Measurements from ENCODE around the gene CDKN1A.

Gene CDKN1A

DNA sequence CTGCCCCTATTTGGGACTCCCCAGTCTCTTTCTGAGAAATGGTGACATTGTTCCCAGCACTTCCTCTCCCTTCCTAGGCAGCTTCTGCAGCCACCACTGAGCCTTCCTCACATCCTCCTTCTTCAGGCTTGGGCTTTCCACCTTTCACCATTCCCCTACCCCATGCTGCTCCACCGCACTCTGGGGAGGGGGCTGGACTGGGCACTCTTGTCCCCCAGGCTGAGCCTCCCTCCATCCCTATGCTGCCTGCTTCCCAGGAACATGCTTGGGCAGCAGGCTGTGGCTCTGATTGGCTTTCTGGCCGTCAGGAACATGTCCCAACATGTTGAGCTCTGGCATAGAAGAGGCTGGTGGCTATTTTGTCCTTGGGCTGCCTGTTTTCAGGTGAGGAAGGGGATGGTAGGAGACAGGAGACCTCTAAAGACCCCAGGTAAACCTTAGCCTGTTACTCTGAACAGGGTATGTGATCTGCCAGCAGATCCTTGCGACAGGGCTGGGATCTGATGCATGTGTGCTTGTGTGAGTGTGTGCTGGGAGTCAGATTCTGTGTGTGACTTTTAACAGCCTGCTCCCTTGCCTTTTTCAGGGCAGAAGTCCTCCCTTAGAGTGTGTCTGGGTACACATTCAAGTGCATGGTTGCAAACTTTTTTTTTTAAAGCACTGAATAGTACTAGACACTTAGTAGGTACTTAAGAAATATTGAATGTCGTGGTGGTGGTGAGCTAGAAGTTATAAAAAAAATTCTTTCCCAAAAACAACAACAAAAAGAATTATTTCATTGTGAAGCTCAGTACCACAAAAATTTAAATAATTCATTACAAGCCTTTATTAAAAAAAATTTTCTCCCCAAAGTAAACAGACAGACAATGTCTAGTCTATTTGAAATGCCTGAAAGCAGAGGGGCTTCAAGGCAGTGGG lies 2.1 kb upstream of the CDKN1A start (continued):
- TF ChIP-seq ZNF501 (tag by site-specific recombination; IDR thresholded peaks at IDR 0.05) (no peak), SP2 (tag by site-specific recombination; IDR thresholded peaks at IDR 0.05) (no peak), TCF7L2 (IDR thresholded peaks at IDR 0.05; ENCODE audit: borderline replicate concordance, low read depth, low read length) (no peak), ZNF76 (tag by site-specific recombination; IDR thresholded peaks at IDR 0.05; ENCODE audit: borderline replicate concordance, low read depth) (no peak), MEIS1 (CRISPR knock-in tag; IDR thresholded peaks at IDR 0.05; ENCODE audit: borderline replicate concordance) (no peak), KLF10 (tag by site-specific recombination; IDR thresholded peaks at IDR 0.05) (no peak), MZF1 (tag by site-specific recombination; IDR thresholded peaks at IDR 0.05; ENCODE audit: borderline replicate concordance) (no peak), ZNF133 (tag by site-specific recombination; IDR thresholded peaks at IDR 0.05) (no peak), ZNF658 (tag by site-specific recombination; IDR thresholded peaks at IDR 0.05) (no peak), ZNF549 (tag by site-specific recombination; IDR thresholded peaks at IDR 0.05) (no peak), ZNF747 (tag by site-specific recombination; IDR thresholded peaks at IDR 0.05) (no peak), SCRT2 (tag by site-specific recombination; IDR thresholded peaks at IDR 0.05) (peak; percentile 66), ZNF112 (tag by site-specific recombination; IDR thresholded peaks at IDR 0.05) (no peak), ZNF354C (tag by site-specific recombination; IDR thresholded peaks at IDR 0.05; ENCODE audit: borderline replicate concordance, low read depth) (no peak), ZNF600 (tag by site-specific recombination; IDR thresholded peaks at IDR 0.05) (no peak), ZNF155 (tag by site-specific recombination; IDR thresholded peaks at IDR 0.05) (no peak), KLF7 (tag by site-specific recombination; IDR thresholded peaks at IDR 0.05; ENCODE audit: borderline replicate concordance) (no peak), ZNF585B (tag by site-specific recombination; IDR thresholded peaks at IDR 0.05) (no peak), ZBTB20 (tag by site-specific recombination; IDR thresholded peaks at IDR 0.05) (peak; percentile 84), TRIM28 (IDR thresholded peaks at IDR 0.05; ENCODE audit: borderline replicate concordance, low read length) (0 out of 2 replicates have a peak, but pooled peaks have one; percentile 63), ZNF555 (tag by site-specific recombination; conservative IDR thresholded peaks at IDR 0.05) (no peak), ZNF791 (tag by site-specific recombination; IDR thresholded peaks at IDR 0.05) (no peak), HOXA7 (CRISPR knock-in tag; IDR thresholded peaks at IDR 0.05; ENCODE audit: borderline replicate concordance) (no peak)
- TF ChIP-seq, protein P1, sequence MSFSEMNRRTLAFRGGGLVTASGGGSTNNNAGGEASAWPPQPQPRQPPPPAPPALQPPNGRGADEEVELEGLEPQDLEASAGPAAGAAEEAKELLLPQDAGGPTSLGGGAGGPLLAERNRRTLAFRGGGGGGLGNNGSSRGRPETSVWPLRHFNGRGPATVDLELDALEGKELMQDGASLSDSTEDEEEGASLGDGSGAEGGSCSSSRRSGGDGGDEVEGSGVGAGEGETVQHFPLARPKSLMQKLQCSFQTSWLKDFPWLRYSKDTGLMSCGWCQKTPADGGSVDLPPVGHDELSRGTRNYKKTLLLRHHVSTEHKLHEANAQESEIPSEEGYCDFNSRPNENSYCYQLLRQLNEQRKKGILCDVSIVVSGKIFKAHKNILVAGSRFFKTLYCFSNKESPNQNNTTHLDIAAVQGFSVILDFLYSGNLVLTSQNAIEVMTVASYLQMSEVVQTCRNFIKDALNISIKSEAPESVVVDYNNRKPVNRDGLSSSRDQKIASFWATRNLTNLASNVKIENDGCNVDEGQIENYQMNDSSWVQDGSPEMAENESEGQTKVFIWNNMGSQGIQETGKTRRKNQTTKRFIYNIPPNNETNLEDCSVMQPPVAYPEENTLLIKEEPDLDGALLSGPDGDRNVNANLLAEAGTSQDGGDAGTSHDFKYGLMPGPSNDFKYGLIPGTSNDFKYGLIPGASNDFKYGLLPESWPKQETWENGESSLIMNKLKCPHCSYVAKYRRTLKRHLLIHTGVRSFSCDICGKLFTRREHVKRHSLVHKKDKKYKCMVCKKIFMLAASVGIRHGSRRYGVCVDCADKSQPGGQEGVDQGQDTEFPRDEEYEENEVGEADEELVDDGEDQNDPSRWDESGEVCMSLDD (tag by site-specific recombination; IDR thresholded peaks at IDR 0.05), result no peak
- TF ChIP-seq, protein P2, sequence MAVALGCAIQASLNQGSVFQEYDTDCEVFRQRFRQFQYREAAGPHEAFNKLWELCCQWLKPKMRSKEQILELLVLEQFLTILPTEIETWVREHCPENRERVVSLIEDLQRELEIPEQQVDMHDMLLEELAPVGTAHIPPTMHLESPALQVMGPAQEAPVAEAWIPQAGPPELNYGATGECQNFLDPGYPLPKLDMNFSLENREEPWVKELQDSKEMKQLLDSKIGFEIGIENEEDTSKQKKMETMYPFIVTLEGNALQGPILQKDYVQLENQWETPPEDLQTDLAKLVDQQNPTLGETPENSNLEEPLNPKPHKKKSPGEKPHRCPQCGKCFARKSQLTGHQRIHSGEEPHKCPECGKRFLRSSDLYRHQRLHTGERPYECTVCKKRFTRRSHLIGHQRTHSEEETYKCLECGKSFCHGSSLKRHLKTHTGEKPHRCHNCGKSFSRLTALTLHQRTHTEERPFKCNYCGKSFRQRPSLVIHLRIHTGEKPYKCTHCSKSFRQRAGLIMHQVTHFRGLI (tag by site-specific recombination; IDR thresholded peaks at IDR 0.05), result no peak
- TF ChIP-seq, protein P3, sequence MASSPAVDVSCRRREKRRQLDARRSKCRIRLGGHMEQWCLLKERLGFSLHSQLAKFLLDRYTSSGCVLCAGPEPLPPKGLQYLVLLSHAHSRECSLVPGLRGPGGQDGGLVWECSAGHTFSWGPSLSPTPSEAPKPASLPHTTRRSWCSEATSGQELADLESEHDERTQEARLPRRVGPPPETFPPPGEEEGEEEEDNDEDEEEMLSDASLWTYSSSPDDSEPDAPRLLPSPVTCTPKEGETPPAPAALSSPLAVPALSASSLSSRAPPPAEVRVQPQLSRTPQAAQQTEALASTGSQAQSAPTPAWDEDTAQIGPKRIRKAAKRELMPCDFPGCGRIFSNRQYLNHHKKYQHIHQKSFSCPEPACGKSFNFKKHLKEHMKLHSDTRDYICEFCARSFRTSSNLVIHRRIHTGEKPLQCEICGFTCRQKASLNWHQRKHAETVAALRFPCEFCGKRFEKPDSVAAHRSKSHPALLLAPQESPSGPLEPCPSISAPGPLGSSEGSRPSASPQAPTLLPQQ (tag by site-specific recombination; IDR thresholded peaks at IDR 0.05), result peak; percentile 56
- TF ChIP-seq, protein P4, sequence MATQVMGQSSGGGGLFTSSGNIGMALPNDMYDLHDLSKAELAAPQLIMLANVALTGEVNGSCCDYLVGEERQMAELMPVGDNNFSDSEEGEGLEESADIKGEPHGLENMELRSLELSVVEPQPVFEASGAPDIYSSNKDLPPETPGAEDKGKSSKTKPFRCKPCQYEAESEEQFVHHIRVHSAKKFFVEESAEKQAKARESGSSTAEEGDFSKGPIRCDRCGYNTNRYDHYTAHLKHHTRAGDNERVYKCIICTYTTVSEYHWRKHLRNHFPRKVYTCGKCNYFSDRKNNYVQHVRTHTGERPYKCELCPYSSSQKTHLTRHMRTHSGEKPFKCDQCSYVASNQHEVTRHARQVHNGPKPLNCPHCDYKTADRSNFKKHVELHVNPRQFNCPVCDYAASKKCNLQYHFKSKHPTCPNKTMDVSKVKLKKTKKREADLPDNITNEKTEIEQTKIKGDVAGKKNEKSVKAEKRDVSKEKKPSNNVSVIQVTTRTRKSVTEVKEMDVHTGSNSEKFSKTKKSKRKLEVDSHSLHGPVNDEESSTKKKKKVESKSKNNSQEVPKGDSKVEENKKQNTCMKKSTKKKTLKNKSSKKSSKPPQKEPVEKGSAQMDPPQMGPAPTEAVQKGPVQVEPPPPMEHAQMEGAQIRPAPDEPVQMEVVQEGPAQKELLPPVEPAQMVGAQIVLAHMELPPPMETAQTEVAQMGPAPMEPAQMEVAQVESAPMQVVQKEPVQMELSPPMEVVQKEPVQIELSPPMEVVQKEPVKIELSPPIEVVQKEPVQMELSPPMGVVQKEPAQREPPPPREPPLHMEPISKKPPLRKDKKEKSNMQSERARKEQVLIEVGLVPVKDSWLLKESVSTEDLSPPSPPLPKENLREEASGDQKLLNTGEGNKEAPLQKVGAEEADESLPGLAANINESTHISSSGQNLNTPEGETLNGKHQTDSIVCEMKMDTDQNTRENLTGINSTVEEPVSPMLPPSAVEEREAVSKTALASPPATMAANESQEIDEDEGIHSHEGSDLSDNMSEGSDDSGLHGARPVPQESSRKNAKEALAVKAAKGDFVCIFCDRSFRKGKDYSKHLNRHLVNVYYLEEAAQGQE (tag by site-specific recombination; IDR thresholded peaks at IDR 0.05), result no peak
- TF ChIP-seq, protein P5, sequence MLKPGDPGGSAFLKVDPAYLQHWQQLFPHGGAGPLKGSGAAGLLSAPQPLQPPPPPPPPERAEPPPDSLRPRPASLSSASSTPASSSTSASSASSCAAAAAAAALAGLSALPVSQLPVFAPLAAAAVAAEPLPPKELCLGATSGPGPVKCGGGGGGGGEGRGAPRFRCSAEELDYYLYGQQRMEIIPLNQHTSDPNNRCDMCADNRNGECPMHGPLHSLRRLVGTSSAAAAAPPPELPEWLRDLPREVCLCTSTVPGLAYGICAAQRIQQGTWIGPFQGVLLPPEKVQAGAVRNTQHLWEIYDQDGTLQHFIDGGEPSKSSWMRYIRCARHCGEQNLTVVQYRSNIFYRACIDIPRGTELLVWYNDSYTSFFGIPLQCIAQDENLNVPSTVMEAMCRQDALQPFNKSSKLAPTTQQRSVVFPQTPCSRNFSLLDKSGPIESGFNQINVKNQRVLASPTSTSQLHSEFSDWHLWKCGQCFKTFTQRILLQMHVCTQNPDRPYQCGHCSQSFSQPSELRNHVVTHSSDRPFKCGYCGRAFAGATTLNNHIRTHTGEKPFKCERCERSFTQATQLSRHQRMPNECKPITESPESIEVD (tag by site-specific recombination; IDR thresholded peaks at IDR 0.05), result no peak
